HG03045 (cell line): Measurements from ENCODE around the gene IFI44.

Experiments
- ATAC-seq: cut with Tn5 transposase; IDR thresholded peaks from one replicate; pipeline ENCODE4 v1.9.1; 2021; ENCODE audit warnings: mild to moderate bottlenecking, moderate library complexity; ENCODE audit not compliant: unreplicated experiment

Gene IFI44

DNA sequence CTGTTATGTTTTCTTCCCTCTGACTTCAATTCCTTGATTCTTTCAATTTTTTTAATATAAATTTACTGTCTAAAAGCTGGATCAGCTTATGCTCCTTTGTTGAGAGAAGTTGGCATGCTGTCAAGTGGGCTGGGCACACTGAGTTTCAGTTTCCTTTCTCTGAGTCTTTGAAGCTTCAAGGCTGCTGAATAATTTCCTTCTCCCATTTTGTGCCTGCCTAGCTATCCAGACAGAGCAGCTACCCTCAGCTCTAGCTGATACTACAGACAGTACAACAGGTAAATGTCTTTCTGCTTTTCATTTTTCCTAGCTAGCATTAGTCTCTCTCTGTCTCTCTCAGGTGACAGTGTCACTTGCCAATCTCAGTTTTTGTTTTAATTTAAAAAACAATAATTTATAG lies at the start of gene IFI44:
IFI44 (plus strand) TSS at position 204 of the 400 bp plus-strand sequence. CDS start 365 bp downstream, outside the sequence.
- peak; percentile 79 for ATAC-seq

DNA sequence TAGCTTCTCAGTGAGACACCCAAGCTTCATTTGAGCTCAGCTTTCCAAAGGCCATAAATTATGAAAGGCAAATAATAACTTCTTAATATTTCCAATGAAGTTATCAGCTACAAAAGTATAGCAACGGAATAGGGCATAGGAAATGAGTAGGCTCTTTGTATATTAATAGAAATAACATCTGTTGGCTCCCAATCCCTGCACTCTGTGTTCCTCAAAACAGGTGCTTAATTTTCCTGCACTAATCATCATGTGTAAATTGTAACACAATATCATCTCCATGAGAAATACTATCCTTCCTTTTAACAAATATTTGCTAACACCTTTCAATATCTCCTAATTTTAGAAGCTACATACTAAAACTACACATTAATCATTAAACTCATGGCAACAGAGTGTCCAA lies 48.6 kb upstream of the IFI44 start:
- no peak for ATAC-seq

DNA sequence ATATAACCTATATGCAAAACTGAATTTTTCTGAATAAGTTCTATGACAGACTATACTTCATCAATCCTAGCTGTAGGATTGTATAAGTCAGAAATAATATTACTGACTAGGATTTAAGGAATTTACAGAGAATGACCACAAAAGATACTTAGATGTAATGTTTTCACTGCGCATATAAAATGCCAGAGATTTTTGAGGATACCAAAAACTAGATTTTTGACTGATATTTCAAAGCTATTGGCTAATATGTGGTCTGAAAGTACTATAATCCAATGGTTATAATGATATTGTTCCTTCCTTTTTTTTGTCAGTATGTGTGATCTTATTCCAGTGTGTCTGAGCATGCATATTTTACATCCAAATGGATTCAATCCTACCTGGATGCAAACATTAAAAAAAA lies 46.4 kb upstream of the IFI44 start:
- no peak for ATAC-seq

DNA sequence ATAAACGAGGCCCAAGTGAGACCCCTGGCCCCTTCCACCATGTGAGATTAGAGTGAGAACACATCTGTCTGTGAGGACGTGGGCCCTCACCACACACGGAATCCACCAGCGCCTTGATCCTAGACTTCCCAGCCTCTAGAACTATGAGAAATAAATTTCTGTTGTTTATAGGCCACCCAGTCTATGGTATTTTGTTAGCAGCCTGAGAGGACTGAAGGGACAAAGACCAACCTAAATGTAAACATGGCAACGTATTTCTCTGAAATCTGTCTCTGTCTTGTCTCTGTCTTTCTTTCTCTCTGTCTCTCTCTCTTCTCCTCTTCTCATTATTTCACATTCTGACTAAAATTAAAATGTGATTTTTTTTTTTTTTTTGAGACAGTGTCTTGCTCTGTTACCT lies 45.0 kb upstream of the IFI44 start:
- no peak for ATAC-seq

GRCh38 chr1:78606274-78606673 lies 43.4 kb upstream of the IFI44 start:
- ATAC-seq = no peak

GRCh38 chr1:78607334-78607927 lies 42.2 kb upstream of the IFI44 start:
- no peak for ATAC-seq

DNA sequence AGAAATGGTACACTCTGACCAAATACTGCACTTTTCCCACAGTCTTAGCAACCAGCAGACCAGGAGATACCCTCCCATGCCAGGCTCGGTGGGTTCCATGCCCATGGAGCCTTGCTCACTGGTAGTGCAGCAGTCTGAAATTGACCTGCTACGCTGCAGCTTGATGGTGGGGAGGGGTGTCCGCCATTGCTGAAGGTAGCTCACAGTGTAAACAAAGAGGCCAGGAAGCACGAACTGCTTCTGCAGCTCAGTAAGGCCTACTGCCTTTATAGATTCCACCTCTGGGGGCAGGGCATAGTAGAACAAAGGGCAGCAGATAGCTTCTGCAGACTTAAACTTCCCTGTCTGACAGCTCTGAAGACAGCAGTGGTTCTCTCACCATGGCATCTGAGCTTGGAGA lies 41.7 kb upstream of the IFI44 start:
- no peak for ATAC-seq

- ATAC-seq = peak; percentile 63
Observed at GRCh38 chr1:78617615-78618026, 32.0 kb upstream of the IFI44 start.

- ATAC-seq = no peak
Observed at GRCh38 chr1:78619032-78619431, 30.6 kb upstream of the IFI44 start.

GRCh38 chr1:78619446-78619802 lies 30.2 kb upstream of the IFI44 start:
- no peak for ATAC-seq

GRCh38 chr1:78619803-78620579 lies 29.6 kb upstream of the IFI44 start, which contains the start of gene IFI44L:
Gene IFI44L (plus strand): TSS chr1:78620448. CDS start chr1:78627916, 7,468 bp downstream.
- peak; percentile 43 for ATAC-seq

- no peak for ATAC-seq
Observed at GRCh38 chr1:78620666-78621065, 29.0 kb upstream of the IFI44 start.

GRCh38 chr1:78622548-78622947 lies 27.1 kb upstream of the IFI44 start:
- no peak for ATAC-seq

- no peak for ATAC-seq
Observed at GRCh38 chr1:78624035-78624434, 25.6 kb upstream of the IFI44 start.

- ATAC-seq = no peak
Observed at GRCh38 chr1:78627321-78627720, 22.3 kb upstream of the IFI44 start.

- no peak for ATAC-seq
Observed at GRCh38 chr1:78630600-78630999, 19.0 kb upstream of the IFI44 start.

- ATAC-seq = no peak
Observed at GRCh38 chr1:78633209-78633608, 16.4 kb upstream of the IFI44 start.

DNA sequence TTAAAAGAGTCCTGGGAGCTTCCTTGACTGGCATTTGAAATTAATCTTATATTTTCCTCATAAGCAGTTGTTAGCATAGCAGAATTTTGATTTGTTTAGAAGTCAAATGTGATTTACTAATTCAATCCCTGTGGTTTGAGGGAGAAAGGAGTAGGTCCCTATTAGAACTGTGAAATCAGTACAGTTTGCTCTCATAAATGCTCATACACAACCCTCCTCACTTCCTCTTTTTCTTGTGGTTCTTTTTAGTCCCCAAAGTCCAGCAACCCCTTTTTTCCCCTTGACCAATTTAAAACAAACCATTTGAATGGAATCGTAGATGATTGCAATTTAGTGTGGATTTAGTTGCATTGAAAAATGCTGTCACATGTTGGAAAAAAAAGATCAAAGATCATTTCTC lies 9.2 kb upstream of the IFI44 start:
- ATAC-seq = peak; percentile 58

- no peak for ATAC-seq
Observed at GRCh38 chr1:78641558-78641957, 8.1 kb upstream of the IFI44 start.

- no peak for ATAC-seq
Observed at GRCh38 chr1:78645723-78646122, 3.9 kb upstream of the IFI44 start.

DNA sequence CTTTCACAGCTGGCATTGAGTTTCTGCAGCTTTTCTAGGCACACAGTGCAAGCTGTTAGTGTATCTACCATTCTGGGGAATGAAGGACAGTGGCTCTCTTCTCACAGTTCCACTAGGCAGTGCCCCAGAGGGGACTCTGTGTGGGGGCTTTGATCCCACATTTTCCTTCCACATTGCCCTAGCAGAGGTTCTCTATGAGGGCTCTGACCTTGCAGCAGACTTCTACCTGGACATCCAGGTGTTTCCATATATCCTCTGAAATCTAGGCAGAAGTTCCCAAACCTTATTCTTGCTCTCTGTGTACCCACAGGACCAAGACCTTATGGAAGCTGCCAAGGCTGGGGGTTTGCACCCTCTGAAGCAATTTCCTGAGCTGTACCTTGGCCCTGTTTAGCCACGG lies 2.4 kb upstream of the IFI44 start:
- no peak for ATAC-seq

DNA sequence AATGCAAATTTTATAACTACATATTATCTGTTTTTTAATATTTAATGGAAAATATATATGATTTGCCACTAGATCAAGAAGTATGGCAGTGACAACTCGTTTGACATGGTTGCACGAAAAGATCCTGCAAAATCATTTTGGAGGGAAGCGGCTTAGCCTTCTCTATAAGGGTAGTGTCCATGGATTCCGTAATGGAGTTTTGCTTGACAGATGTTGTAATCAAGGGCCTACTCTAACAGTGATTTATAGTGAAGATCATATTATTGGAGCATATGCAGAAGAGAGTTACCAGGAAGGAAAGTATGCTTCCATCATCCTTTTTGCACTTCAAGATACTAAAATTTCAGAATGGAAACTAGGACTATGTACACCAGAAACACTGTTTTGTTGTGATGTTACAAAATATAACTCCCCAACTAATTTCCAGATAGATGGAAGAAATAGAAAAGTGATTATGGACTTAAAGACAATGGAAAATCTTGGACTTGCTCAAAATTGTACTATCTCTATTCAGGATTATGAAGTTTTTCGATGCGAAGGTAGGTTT lies 556 bp downstream of the IFI44 start:
- no peak for ATAC-seq
